Thyroid gland (tissue), 4 donors: ENCODE data around the gene TRPM4. TPM values are rescaled to one million over a fixed set of nuclear protein-coding genes. Genes with fewer than 3 reads are reported as not detected.

ENCODE experiments used
- DNase-seq, 2 donors: peaks; one replicate each; pipeline ENCODE4 v3.0.0-alpha.2; 2019
- H3K27ac ChIP-seq, 3 donors: fragments of 200-600 bp; sonication (generic); 1 replicate in 2 of 3; 2 replicates in 1 of 3; pipeline ENCODE4 v1.5.1; 2016 to 2019; ENCODE audit warnings: mild to moderate bottlenecking in 1 of 3, moderate library complexity in 1 of 3
- H3K27me3 ChIP-seq: fragments of 200-600 bp; sonication (generic); one replicate; pipeline ENCODE4 v1.5.1; 2019
- H3K36me3 ChIP-seq, 2 donors: fragments of 200-600 bp; sonication (generic); one replicate each; pipeline ENCODE4 v1.5.1; 2016 to 2019
- H3K4me1 ChIP-seq, 2 donors: fragments of 200-600 bp; sonication (generic); one replicate each; pipeline ENCODE4 v1.5.1; 2017 to 2019
- H3K4me3 ChIP-seq, 3 donors: fragments of 200-600 bp; sonication (generic); replicated peaks in 1 of 3; 1 replicate in 2 of 3; 2 replicates in 1 of 3; pipeline ENCODE4 v1.5.1; 2016; ENCODE audit warnings: mild to moderate bottlenecking in 1 of 3
- H3K9me3 ChIP-seq: fragments of 200-600 bp; sonication (generic); one replicate; pipeline ENCODE4 v1.5.1; 2017
- POLR2A ChIP-seq, 2 donors: fragments of 450-650 bp; IDR thresholded peaks; one replicate each; pipeline ENCODE4 v1.6.1; 2017; ENCODE audit warnings: antibody characterized with exemption in 2 of 2, mild to moderate bottlenecking in 2 of 2, moderate library complexity in 1 of 2
- WGBS, 2 donors: methylation state at CpG; one replicate each; pipeline ENCODE4 v1.1.5; 2017; 5-methylcytosine and 5-hydroxymethylcytosine counted together
- intact Hi-C: fragments of 100-400 bp; cut with DNase I; formaldehyde crosslinking; loops from one replicate; pipeline ENCODE4 v1.15.1; 2023
- total RNA-seq, 4 donors: library from RNA; depleted of rRNA; stranded (reverse); fragments of >200 nt; gene quantifications; one replicate each; pipeline ENCODE4 v1.2.3, GENCODE V29; 2016
- TF ChIP-seq, protein P1 (sequence below), 6 experiments: fragments of 200-600 bp in 3 of 6; fragments of 450-650 bp in 3 of 6; sonication (generic) in 3 of 6; IDR thresholded peaks; one replicate each; pipeline ENCODE4 v1.5.1; 2016 to 2019; ENCODE audit warnings: antibody characterized with exemption in 6 of 6, mild to moderate bottlenecking in 2 of 6, inconsistent platforms in 1 of 6, moderate library complexity in 1 of 6

The TRPM4 gene
- total RNA-seq, 4 donors from 2014 or later, result 18.4 to 36.4 (median 26.1) TPM

DNA sequence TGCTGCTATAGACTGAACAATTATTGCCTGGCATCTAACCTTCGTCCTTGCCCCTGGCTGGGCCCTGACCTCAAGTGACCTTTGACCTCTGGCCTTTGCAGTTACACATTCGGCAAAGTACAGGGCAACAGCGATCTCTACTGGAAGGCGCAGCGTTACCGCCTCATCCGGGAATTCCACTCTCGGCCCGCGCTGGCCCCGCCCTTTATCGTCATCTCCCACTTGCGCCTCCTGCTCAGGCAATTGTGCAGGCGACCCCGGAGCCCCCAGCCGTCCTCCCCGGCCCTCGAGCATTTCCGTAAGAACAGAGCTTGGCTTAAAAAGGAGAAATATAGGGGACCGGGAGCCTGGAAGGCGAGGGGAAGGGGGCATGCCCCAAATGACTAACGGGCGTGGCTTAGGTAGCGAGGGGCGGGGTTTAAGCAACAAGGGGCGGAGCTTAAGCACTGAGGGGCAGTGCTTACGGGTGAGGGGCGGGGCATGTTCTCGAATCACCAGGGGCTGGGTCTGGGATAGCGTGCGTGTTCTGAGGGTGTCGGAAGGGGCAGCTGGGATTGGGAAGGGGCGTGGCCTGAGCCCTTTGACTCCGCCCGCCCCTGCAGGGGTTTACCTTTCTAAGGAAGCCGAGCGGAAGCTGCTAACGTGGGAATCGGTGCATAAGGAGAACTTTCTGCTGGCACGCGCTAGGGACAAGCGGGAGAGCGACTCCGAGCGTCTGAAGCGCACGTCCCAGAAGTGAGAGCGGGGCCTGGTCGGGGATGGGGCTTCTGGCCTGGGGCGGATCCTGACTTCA, 52.7 kb downstream of the TRPM4 start:
- Histone ChIP-seq H3K4me1 (peaks cover 7% of the 10 kb centered on the region in 2 donors), H3K4me3 (no peak overlapping the region), H3K27me3 (no peaks in the 10 kb centered on the region), H3K9me3 (no peaks in the 10 kb centered on the region), H3K36me3 (peaks cover 3 to 9% of the 10 kb centered on the region in 2 donors), H3K27ac (no peak overlapping the region)
- no peak for TF ChIP-seq POLR2A (IDR thresholded peaks at IDR 0.05)
- TF ChIP-seq, protein P1, sequence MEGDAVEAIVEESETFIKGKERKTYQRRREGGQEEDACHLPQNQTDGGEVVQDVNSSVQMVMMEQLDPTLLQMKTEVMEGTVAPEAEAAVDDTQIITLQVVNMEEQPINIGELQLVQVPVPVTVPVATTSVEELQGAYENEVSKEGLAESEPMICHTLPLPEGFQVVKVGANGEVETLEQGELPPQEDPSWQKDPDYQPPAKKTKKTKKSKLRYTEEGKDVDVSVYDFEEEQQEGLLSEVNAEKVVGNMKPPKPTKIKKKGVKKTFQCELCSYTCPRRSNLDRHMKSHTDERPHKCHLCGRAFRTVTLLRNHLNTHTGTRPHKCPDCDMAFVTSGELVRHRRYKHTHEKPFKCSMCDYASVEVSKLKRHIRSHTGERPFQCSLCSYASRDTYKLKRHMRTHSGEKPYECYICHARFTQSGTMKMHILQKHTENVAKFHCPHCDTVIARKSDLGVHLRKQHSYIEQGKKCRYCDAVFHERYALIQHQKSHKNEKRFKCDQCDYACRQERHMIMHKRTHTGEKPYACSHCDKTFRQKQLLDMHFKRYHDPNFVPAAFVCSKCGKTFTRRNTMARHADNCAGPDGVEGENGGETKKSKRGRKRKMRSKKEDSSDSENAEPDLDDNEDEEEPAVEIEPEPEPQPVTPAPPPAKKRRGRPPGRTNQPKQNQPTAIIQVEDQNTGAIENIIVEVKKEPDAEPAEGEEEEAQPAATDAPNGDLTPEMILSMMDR (IDR thresholded peaks at IDR 0.05), result no peak
- DNase-seq, result no peak
- 65 to 68% methylated on average over 50 of the region's 50 CpGs for WGBS, 2 donors
- intact Hi-C loops, result loop anchor here (5.0 kb wide), 1 partner anchor 113 kb away; no protein-coding TSS in a partner anchor

DNA sequence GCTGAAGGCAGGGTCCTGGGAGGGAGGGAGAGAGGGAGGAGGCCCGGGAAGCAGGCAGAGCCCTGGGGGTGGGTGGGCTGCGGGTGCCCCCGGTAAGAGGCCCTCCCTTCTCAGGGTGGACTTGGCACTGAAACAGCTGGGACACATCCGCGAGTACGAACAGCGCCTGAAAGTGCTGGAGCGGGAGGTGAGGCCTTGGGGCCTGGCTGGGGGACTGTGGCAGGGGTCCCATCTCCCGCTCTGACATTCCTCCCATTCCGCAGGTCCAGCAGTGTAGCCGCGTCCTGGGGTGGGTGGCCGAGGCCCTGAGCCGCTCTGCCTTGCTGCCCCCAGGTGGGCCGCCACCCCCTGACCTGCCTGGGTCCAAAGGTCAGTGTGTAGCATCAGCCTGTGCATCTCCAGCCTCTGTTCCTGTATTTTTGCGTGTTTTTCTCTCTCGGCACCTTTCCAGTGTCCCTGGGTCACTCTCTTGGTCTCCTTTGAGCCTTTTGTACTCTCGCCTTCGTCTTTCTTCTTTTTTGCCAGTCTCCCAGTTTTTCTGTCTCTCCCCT, 53.4 kb downstream of the TRPM4 start:
- H3K4me1 ChIP-seq, result peaks cover 7% of the 10 kb centered on the region in 2 donors
- H3K27me3 ChIP-seq, result no peaks in the 10 kb centered on the region
- 89 to 90% methylated on average over 17 to 19 of the region's 19 CpGs for WGBS, 2 donors
- no peaks in the 10 kb centered on the region for H3K9me3 ChIP-seq
- DNase-seq, result no peak
- peaks cover 3 to 9% of the 10 kb centered on the region in 2 donors for H3K36me3 ChIP-seq
- no peak overlapping the region for H3K4me3 ChIP-seq
- TF ChIP-seq, protein P1 (IDR thresholded peaks at IDR 0.05), result no peak
- TF ChIP-seq POLR2A (IDR thresholded peaks at IDR 0.05), result no peak
- intact Hi-C loops, result loop anchor here (5.0 kb wide), 1 partner anchor 114 kb away; no protein-coding TSS in a partner anchor
- no peak overlapping the region for H3K27ac ChIP-seq

DNA sequence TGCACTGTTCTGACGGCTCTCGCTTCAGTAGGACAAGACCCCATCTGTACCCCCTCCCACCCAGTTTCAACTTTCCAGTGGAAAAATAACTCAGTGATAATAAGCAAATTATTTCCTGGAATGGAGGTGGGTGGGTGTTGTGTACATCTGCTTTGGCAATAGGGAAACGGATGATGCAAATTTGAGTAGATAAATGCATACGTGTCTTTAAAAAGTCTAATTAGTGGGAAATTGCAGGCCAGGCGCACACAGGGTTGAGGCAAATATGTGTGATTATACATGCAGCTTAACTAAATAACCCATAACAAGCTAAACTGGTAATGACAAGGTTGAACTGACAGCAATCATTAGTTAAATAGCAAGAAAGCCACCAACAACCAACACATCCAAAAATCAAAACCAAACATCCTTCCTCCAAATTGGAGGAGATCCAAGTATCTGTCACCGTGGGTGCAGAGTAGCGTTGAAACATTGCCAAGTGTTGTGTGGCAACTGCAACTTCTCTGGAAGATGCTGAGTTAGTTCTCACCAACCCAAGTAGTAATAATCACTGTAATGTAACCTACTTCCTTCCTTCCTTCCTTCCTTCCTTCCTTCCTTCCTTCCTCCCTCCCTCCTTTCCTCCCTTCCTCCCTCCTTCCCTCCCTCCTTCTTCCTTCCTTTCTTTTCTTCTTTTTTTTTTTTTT, 54.6 kb downstream of the TRPM4 start:
- Histone ChIP-seq H3K27me3 (no peaks in the 10 kb centered on the region), H3K4me1 (peaks cover 7% of the 10 kb centered on the region in 2 donors), H3K4me3 (no peak overlapping the region), H3K27ac (no peak overlapping the region), H3K36me3 (peaks cover 3 to 9% of the 10 kb centered on the region in 2 donors), H3K9me3 (no peaks in the 10 kb centered on the region)
- no peak for TF ChIP-seq POLR2A (IDR thresholded peaks at IDR 0.05)
- TF ChIP-seq, protein P1 (IDR thresholded peaks at IDR 0.05), result no peak
- intact Hi-C loops, result loop anchor here (5.0 kb wide), 1 partner anchor 115 kb away; no protein-coding TSS in a partner anchor
- no peak for DNase-seq
- WGBS, 2 donors, result 75 to 77% methylated on average over 7 of the region's 7 CpGs

DNA sequence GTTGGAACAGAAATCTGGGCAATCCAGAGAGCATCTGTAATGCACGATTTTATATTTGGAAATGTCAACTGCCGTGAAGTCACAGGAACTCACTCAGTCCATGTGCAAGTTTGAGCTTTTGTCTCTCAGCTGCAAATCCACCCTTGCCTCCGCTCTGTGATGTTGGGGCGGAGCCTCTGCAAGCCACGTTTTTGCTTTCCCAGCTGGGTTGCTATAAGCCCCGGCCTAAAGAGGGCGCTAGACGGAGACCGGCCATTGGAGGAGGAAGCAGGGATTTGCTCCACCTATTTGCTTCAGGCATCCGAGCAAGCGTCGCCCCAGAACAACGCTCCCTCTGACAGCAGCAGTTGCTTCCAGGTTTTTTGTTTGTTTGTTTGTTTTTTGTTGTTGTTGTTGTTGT, 56.2 kb downstream of the TRPM4 start:
- H3K4me1 ChIP-seq, result no peaks in the 10 kb centered on the region
- no peaks in the 10 kb centered on the region for H3K27me3 ChIP-seq
- intact Hi-C loops, result loop anchor here (5.0 kb wide), 1 partner anchor 116 kb away; no protein-coding TSS in a partner anchor
- no peaks in the 10 kb centered on the region for H3K9me3 ChIP-seq
- no peak overlapping the region for H3K4me3 ChIP-seq
- no peak overlapping the region for H3K27ac ChIP-seq
- no peak for DNase-seq
- peaks cover 3 to 9% of the 10 kb centered on the region in 2 donors for H3K36me3 ChIP-seq
- no peak for TF ChIP-seq POLR2A (IDR thresholded peaks at IDR 0.05)
- TF ChIP-seq, protein P1 (IDR thresholded peaks at IDR 0.05), result no peak
- 90 to 92% methylated on average over 13 of the region's 13 CpGs for WGBS, 2 donors
